Measurements from ENCODE around the gene HSPB3.
"Not testable (repeated sequence)": the region's sequence is repeated elsewhere in the genome, so short reads cannot be mapped to it uniquely, and the experiment has no call there.

HSPB3 gene, protein sequence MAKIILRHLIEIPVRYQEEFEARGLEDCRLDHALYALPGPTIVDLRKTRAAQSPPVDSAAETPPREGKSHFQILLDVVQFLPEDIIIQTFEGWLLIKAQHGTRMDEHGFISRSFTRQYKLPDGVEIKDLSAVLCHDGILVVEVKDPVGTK

DNA sequence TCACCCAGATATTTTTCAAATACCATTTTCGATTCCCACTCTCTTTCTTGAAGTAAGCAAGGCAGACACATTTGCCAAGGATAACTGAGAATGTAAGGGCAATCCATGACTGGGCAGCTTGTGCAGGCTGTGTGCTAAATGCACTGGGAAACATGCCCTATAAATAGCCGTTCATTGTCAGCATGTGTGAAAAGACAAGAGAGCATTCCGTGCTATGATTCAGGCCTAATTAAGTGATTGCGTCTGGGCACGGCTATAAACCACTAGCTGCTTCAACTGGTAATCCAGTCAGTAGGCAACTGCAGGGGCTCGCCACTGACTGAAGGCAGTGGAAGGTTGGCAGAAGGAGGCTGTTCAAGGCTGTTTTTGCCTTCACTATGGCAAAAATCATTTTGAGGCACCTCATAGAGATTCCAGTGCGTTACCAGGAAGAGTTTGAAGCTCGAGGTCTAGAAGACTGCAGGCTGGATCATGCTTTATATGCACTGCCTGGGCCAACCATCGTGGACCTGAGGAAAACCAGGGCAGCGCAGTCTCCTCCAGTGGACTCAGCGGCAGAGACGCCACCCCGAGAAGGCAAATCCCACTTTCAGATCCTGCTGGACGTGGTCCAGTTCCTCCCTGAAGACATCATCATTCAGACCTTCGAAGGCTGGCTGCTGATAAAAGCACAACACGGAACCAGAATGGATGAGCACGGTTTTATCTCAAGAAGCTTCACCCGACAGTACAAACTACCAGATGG lies at the start of gene HSPB3:
TSS of gene HSPB3 (plus strand) at position 287 of the 745 bp plus-strand sequence. CDS start at position 378, 91 bp downstream.
- peak within 1 kb of the TSS; percentile 49 for H3K27ac ChIP-seq (ENCODE audit: low read length)

DNA sequence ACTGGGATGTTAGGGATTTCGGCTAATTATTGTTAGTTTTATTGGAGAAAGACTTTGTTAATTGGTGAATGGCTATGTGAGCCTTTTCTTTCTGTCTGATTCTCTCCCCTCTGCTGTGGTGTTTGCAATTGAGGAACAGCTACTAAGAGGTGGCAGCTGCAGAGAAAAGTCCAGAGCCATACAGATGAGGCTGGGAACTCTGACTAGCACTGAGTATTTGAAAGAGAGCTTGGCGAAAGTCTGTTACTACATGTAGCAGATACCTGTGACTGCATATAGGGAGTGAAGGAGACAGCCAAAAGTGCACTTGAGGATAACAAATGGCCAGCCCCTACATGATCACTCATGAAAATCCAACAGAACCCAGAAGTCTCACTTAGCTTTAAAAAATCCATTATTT lies 44.3 kb upstream of the HSPB3 start:
- Histone ChIP-seq H3K27ac (ENCODE audit: low read length) (no peak overlapping the region), H3K4me1 (ENCODE audit: control insufficient read depth, insufficient read depth, low read length) (no peaks in the 10 kb centered on the region), H3K27me3 (ENCODE audit: control insufficient read depth in 1 of 2, insufficient read depth in 2 of 2, low read length in 2 of 2) (no peaks in the 10 kb centered on the region), H3K4me3 (ENCODE audit: low read length in 2 of 2) (no peak overlapping the region), H3K9ac (ENCODE audit: low read length in 2 of 2) (no peak overlapping the region), H3K36me3 (ENCODE audit: control insufficient read depth in 2 of 2, insufficient read depth in 2 of 2, low read length in 2 of 2) (no peaks in the 10 kb centered on the region), H3K9me3 (ENCODE audit: control insufficient read depth in 2 of 2, low read length in 2 of 2) (no peaks in the 10 kb centered on the region)

More for the DNA sequence above, at the start of gene HSPB3:
- Histone ChIP-seq H3K4me1 (ENCODE audit: control insufficient read depth, insufficient read depth, low read length) (peaks cover 18% of the 10 kb centered on the region), H3K36me3 (ENCODE audit: control insufficient read depth in 2 of 2, insufficient read depth in 2 of 2, low read length in 2 of 2) (no peaks in the 10 kb centered on the region), H3K9ac (ENCODE audit: low read length in 2 of 2) (no peak within 1 kb of the TSS), H3K4me3 (ENCODE audit: low read length in 2 of 2) (peak within 1 kb of the TSS in 1 of 2 donors; percentile 49), H3K9me3 (ENCODE audit: control insufficient read depth in 2 of 2, low read length in 2 of 2) (no peaks in the 10 kb centered on the region), H3K27me3 (ENCODE audit: control insufficient read depth in 1 of 2, insufficient read depth in 2 of 2, low read length in 2 of 2) (no peaks in the 10 kb centered on the region)

DNA sequence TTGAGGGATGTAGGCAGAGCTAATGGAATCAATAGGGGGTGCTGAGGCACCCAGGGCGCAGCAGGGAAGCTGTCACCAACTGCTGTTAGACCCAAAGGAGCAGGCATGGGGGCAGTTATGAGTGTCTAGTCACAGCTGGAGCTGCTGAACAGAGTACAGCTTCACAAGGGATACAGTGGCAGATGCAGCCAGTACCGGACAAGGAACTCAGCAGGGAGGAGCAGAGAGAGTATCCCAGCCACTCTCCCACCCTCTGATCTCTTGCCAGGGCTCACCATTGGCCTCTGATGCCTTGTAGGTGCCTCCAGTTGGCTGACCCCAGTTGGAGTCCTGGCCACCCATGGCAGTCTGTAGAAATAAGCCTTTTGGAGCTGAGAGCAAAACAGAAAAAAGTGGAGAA lies 42.6 kb upstream of the HSPB3 start:
- no peak overlapping the region for H3K4me3 ChIP-seq (ENCODE audit: low read length in 2 of 2)
- no peaks in the 10 kb centered on the region for H3K4me1 ChIP-seq (ENCODE audit: control insufficient read depth, insufficient read depth, low read length)
- H3K27ac ChIP-seq (ENCODE audit: low read length) = no peak overlapping the region
- no peaks in the 10 kb centered on the region for H3K36me3 ChIP-seq (ENCODE audit: control insufficient read depth in 2 of 2, insufficient read depth in 2 of 2, low read length in 2 of 2)
- H3K27me3 ChIP-seq (ENCODE audit: control insufficient read depth in 1 of 2, insufficient read depth in 2 of 2, low read length in 2 of 2) = no peaks in the 10 kb centered on the region
- H3K9me3 ChIP-seq (ENCODE audit: control insufficient read depth in 2 of 2, low read length in 2 of 2) = no peaks in the 10 kb centered on the region
- no peak overlapping the region for H3K9ac ChIP-seq (ENCODE audit: low read length in 2 of 2)

DNA sequence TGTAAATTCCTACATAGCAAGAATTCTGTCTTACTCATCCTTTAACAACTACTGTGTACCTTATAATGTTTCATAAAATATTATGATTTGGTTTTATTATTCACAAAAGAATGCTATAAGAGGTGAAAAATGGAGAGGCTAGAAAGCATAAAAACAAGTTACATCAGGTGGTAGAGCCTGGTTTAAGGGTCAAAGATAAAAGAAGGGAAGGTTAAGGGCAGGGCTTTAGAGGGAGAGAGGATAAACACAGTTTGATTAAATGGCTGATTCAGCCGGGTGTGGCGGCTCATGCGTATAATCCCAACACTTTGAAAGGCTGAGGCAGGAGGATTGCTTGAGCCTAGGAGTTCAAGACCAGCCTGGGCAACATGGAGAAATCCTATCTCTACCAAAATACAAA lies 40.4 kb upstream of the HSPB3 start:
- H3K9ac ChIP-seq (ENCODE audit: low read length in 2 of 2) = no peak overlapping the region
- no peaks in the 10 kb centered on the region for H3K9me3 ChIP-seq (ENCODE audit: control insufficient read depth in 2 of 2, low read length in 2 of 2)
- no peaks in the 10 kb centered on the region for H3K27me3 ChIP-seq (ENCODE audit: control insufficient read depth in 1 of 2, insufficient read depth in 2 of 2, low read length in 2 of 2)
- no peak overlapping the region for H3K4me3 ChIP-seq (ENCODE audit: low read length in 2 of 2)
- no peak overlapping the region for H3K27ac ChIP-seq (ENCODE audit: low read length)
- no peaks in the 10 kb centered on the region for H3K4me1 ChIP-seq (ENCODE audit: control insufficient read depth, insufficient read depth, low read length)
- no peaks in the 10 kb centered on the region for H3K36me3 ChIP-seq (ENCODE audit: control insufficient read depth in 2 of 2, insufficient read depth in 2 of 2, low read length in 2 of 2)

DNA sequence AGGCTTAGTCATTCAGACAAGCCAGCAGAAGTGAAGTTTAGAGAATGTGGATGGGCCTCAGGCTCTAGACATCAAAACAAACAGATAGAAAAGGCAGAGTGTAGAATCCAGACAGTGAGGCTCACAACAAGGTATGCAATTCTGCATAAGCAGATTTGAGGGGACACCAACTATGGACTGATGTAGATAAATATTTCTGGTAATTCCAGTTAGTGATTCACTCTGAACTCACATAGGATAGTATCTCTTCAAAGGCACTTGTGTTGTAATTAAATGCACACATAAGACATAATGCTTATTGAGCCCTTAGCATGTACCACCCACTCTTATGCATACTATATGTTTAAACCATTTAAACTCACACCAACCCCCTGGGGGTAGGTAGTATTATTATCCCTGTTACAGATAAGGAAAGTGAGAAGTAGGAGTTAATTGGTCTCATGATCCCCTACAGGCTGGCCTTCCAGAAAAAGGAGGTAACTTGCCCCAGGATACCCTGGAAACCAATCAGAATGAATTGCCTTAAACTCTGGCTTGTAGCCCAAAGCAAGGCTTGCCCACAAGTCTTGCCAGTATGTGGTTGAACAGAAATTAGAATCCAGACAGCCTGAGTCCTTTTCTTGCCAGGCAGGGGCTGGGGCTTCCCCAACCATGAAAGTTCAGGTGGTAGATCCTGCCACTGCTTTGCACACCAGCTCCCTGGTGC lies 39.5 kb upstream of the HSPB3 start:
- no peak overlapping the region for H3K9ac ChIP-seq (ENCODE audit: low read length in 2 of 2)
- H3K27me3 ChIP-seq (ENCODE audit: control insufficient read depth in 1 of 2, insufficient read depth in 2 of 2, low read length in 2 of 2) = no peaks in the 10 kb centered on the region
- no peaks in the 10 kb centered on the region for H3K36me3 ChIP-seq (ENCODE audit: control insufficient read depth in 2 of 2, insufficient read depth in 2 of 2, low read length in 2 of 2)
- H3K27ac ChIP-seq (ENCODE audit: low read length) = no peak overlapping the region
- no peaks in the 10 kb centered on the region for H3K9me3 ChIP-seq (ENCODE audit: control insufficient read depth in 2 of 2, low read length in 2 of 2)
- H3K4me1 ChIP-seq (ENCODE audit: control insufficient read depth, insufficient read depth, low read length) = no peaks in the 10 kb centered on the region
- H3K4me3 ChIP-seq (ENCODE audit: low read length in 2 of 2) = no peak overlapping the region

DNA sequence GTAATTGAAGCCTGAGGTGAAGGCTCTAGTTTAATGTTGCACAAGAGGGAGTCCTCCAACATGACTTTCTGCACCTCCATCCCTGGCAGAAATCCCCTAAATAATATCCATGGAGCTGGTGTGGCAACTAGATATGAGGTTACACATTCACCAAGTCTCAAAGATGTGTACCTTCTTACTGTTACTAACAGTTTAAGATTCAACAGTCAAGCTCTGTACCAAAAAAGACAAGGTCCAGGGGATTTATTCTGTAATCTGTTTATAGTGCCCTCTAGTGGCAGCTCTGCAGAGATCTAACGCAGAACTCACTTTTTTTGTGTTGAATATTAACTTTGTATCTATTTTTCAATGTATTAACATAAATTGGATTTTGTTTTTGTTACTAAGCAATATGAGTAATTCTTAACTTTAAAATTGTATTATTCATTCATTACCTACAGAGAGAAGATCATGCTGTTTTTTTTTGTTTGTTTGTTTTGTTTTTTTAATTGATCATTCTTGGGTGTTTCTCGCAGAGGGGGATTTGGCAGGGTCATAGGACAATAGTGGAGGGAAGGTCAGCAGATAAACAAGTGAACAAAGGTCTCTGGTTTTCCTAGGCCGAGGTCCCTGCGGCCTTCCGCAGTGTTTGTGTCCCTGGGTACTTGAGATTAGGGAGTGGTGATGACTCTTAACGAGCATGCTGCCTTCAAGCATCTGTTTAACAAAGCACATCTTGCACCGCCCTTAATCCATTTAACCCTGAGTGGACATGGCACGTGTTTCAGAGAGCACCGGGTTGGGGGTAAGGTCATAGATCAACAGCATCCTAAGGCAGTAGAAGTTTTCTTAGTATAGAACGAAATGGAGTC lies 35.7 kb upstream of the HSPB3 start:
- not testable (repeated sequence) for H3K36me3 ChIP-seq (ENCODE audit: control insufficient read depth in 2 of 2, insufficient read depth in 2 of 2, low read length in 2 of 2); H3K27ac ChIP-seq (ENCODE audit: low read length); H3K27me3 ChIP-seq (ENCODE audit: control insufficient read depth in 1 of 2, insufficient read depth in 2 of 2, low read length in 2 of 2); H3K9me3 ChIP-seq (ENCODE audit: control insufficient read depth in 2 of 2, low read length in 2 of 2); H3K9ac ChIP-seq (ENCODE audit: low read length in 2 of 2); H3K4me1 ChIP-seq (ENCODE audit: control insufficient read depth, insufficient read depth, low read length); H3K4me3 ChIP-seq (ENCODE audit: low read length in 2 of 2)

DNA sequence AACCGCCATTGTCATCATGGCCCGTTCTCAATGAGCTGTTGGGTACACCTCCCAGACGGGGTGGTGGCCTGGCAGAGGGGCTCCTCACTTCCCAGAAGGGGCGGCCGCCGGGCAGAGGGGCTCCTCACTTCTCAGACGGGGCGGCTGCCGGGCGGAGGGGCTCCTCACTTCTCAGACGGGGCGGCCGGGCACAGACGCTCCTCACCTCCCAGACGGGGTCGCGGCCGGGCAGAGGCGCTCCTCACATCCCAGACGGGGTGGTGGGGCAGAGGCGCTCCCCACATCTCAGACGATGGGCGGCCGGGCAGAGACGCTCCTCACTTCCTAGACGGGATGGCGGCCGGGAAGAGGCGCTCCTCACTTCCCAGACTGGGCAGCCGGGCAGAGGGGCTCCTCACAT lies 35.0 kb upstream of the HSPB3 start:
- H3K4me1 ChIP-seq (ENCODE audit: control insufficient read depth, insufficient read depth, low read length); H3K36me3 ChIP-seq (ENCODE audit: control insufficient read depth in 2 of 2, insufficient read depth in 2 of 2, low read length in 2 of 2); H3K9ac ChIP-seq (ENCODE audit: low read length in 2 of 2); H3K27ac ChIP-seq (ENCODE audit: low read length); H3K9me3 ChIP-seq (ENCODE audit: control insufficient read depth in 2 of 2, low read length in 2 of 2); H3K4me3 ChIP-seq (ENCODE audit: low read length in 2 of 2); H3K27me3 ChIP-seq (ENCODE audit: control insufficient read depth in 1 of 2, insufficient read depth in 2 of 2, low read length in 2 of 2): not testable (repeated sequence)

DNA sequence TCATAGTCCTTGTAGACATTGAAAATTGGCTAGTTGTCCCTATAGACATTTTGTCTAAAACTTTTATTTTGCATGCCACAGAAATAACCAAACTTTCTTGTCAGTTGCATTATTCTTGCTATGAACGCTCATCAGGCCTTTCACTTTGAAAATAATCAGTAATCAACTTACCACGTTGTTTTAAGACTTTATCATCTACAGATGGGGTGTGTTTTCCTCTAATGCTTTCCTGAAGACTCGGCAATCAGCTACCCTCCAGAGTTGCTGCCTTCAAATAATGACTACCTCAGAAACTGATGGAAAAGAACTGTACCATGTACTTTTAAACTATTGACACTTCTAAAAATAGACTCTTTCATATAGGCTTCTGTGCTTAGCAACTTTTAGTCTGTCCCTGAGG lies 33.5 kb upstream of the HSPB3 start:
- Histone ChIP-seq H3K27me3 (ENCODE audit: control insufficient read depth in 1 of 2, insufficient read depth in 2 of 2, low read length in 2 of 2) (no peaks in the 10 kb centered on the region), H3K4me1 (ENCODE audit: control insufficient read depth, insufficient read depth, low read length) (no peaks in the 10 kb centered on the region), H3K9me3 (ENCODE audit: control insufficient read depth in 2 of 2, low read length in 2 of 2) (no peaks in the 10 kb centered on the region), H3K36me3 (ENCODE audit: control insufficient read depth in 2 of 2, insufficient read depth in 2 of 2, low read length in 2 of 2) (no peaks in the 10 kb centered on the region), H3K27ac (ENCODE audit: low read length) (no peak overlapping the region), H3K9ac (ENCODE audit: low read length in 2 of 2) (no peak overlapping the region), H3K4me3 (ENCODE audit: low read length in 2 of 2) (no peak overlapping the region)

DNA sequence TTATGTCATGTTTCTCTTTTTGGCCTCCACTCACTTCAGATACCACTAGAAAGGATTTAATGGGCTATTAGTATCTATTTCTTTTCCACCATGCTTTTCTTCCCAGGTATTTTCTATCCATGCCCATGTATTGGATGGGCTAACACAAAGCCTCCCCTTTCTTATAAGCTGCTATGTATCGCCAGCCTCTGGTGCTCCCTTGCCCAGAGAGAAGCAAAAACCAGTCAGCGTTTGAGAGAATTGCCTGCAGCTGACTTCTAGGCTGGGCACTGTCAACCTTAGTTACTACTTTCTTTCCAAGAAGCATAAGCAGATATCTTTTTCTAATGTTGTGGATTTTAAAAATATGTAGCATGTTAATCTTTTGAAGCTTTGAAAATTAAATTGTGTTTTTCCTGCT lies 30.2 kb upstream of the HSPB3 start:
- no peak overlapping the region for H3K4me3 ChIP-seq (ENCODE audit: low read length in 2 of 2)
- no peak overlapping the region for H3K9ac ChIP-seq (ENCODE audit: low read length in 2 of 2)
- no peaks in the 10 kb centered on the region for H3K9me3 ChIP-seq (ENCODE audit: control insufficient read depth in 2 of 2, low read length in 2 of 2)
- no peaks in the 10 kb centered on the region for H3K4me1 ChIP-seq (ENCODE audit: control insufficient read depth, insufficient read depth, low read length)
- no peaks in the 10 kb centered on the region for H3K27me3 ChIP-seq (ENCODE audit: control insufficient read depth in 1 of 2, insufficient read depth in 2 of 2, low read length in 2 of 2)
- H3K27ac ChIP-seq (ENCODE audit: low read length) = no peak overlapping the region
- no peaks in the 10 kb centered on the region for H3K36me3 ChIP-seq (ENCODE audit: control insufficient read depth in 2 of 2, insufficient read depth in 2 of 2, low read length in 2 of 2)

DNA sequence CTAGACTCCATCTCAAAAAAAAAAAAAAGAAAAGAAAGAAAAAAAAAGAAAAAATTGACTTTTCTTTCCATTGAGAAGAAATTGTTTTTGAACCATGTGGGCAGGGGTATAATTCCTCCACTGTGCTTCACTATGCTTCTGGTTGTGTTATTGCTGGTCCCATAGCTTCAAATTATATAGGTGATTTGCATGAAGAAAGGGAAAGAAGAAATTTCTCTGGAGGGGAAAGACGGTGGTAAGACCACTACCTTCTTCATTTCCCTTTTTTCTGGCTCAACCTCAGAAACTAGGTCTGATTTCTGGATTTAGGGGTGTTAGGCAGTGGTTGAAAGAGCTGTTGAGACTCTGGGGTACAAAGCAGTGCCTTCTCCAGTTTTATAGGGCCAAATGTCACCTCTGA lies 29.3 kb upstream of the HSPB3 start:
- no peaks in the 10 kb centered on the region for H3K27me3 ChIP-seq (ENCODE audit: control insufficient read depth in 1 of 2, insufficient read depth in 2 of 2, low read length in 2 of 2)

More for the DNA sequence above, 29.3 kb upstream of the HSPB3 start:
- Histone ChIP-seq H3K27ac (ENCODE audit: low read length) (no peak overlapping the region), H3K9ac (ENCODE audit: low read length in 2 of 2) (no peak overlapping the region), H3K36me3 (ENCODE audit: control insufficient read depth in 2 of 2, insufficient read depth in 2 of 2, low read length in 2 of 2) (no peaks in the 10 kb centered on the region), H3K4me1 (ENCODE audit: control insufficient read depth, insufficient read depth, low read length) (no peaks in the 10 kb centered on the region), H3K9me3 (ENCODE audit: control insufficient read depth in 2 of 2, low read length in 2 of 2) (no peaks in the 10 kb centered on the region), H3K4me3 (ENCODE audit: low read length in 2 of 2) (no peak overlapping the region)

Measured in stomach smooth muscle (tissue), 2 donors.